HepG2 (cell line): ENCODE measurements around the gene CRYZL1. TPM values are rescaled to one million over a fixed set of nuclear protein-coding genes. Genes with fewer than 3 reads are reported as not detected.

Source experiments
- AFF4 ChIP-seq: sonication (generic); formaldehyde crosslinking; IDR thresholded peaks from 2 replicates; pipeline ENCODE4 v1.4.0; 2020; ENCODE audit warnings: missing genetic modification reagents
- CREB3 ChIP-seq: sonication (generic); formaldehyde crosslinking; IDR thresholded peaks from 2 replicates; pipeline ENCODE4 v1.5.0; 2020; ENCODE audit warnings: missing genetic modification reagents
- E2F1 ChIP-seq: sonication (generic); formaldehyde crosslinking; IDR thresholded peaks from 2 replicates; pipeline ENCODE4 v1.5.0; 2020; ENCODE audit warnings: missing genetic modification reagents
- FLYWCH1 ChIP-seq: sonication (generic); formaldehyde crosslinking; IDR thresholded peaks from 2 replicates; pipeline ENCODE4 v1.8.1; 2023; ENCODE audit warnings: mild to moderate bottlenecking, missing genetic modification reagents
- FUBP1 ChIP-seq: sonication (generic); formaldehyde crosslinking; IDR thresholded peaks from 2 replicates; pipeline ENCODE4 v1.5.1; 2020; ENCODE audit warnings: missing genetic modification reagents, mild to moderate bottlenecking, borderline replicate concordance
- GTF3A ChIP-seq: sonication (generic); formaldehyde crosslinking; conservative IDR thresholded peaks from 2 replicates; pipeline ENCODE4 v1.4.0; 2020; ENCODE audit warnings: mild to moderate bottlenecking, missing genetic modification reagents
- HNRNPLL ChIP-seq: fragments of 200-400 bp; formaldehyde crosslinking; IDR thresholded peaks from 2 replicates; pipeline ENCODE4 v1.6.1; 2017; ENCODE audit warnings: mild to moderate bottlenecking, low read depth, low read length; ENCODE audit not compliant: poor library complexity, severe bottlenecking
- MAFG ChIP-seq: sonication (generic); formaldehyde crosslinking; IDR thresholded peaks from 2 replicates; pipeline ENCODE4 v1.5.1; 2020; ENCODE audit warnings: mild to moderate bottlenecking, missing genetic modification reagents
- MXI1 ChIP-seq: IDR thresholded peaks from 3 replicates; pipeline ENCODE4 v1.6.1; 2012; ENCODE audit warnings: low read depth, low read length, inconsistent platforms, borderline replicate concordance
- NFYC ChIP-seq: IDR thresholded peaks from 2 replicates; pipeline ENCODE4 v1.6.1; 2016; ENCODE audit warnings: missing genetic modification reagents, missing compliant biosample characterization
- PCBP1 ChIP-seq: fragments of 200-400 bp; formaldehyde crosslinking; IDR thresholded peaks from 2 replicates; pipeline ENCODE4 v1.6.1; 2017; ENCODE audit warnings: mild to moderate bottlenecking, low read depth, low read length, borderline replicate concordance
- PRDM10 ChIP-seq: sonication (generic); formaldehyde crosslinking; IDR thresholded peaks from 2 replicates; pipeline ENCODE4 v1.4.0; 2020; ENCODE audit warnings: low read depth, missing genetic modification reagents
- RELA ChIP-seq: sonication (generic); formaldehyde crosslinking; IDR thresholded peaks from 2 replicates; pipeline ENCODE4 v1.4.0; 2020; ENCODE audit warnings: missing genetic modification reagents
- ZC3H13 ChIP-seq: sonication (generic); formaldehyde crosslinking; IDR thresholded peaks from 2 replicates; pipeline ENCODE4 v1.8.1; 2023; ENCODE audit warnings: mild to moderate bottlenecking, missing genetic modification reagents, moderate library complexity
- ZKSCAN1 ChIP-seq: fragments of 150-350 bp; IDR thresholded peaks from 2 replicates; pipeline ENCODE4 v1.6.1; 2014; ENCODE audit warnings: low read length
- polyA plus RNA-seq, 8 experiments: library from polyadenylated mRNA; depleted of rRNA in 3 of 8; stranded (reverse) in 7 of 8; unstranded in 1 of 8; fragments of >200 nt; fragmentation: Illumina TruSeq in 4 of 8; extraction: Trizol in 4 of 8; gene quantifications; 2 replicates each; pipeline versions ENCODE4 v1.2.1 to v1.2.3, GENCODE V29; 2011 to 2016; ENCODE audit warnings: low read depth in 4 of 8, missing spikeins in 1 of 8, mixed read lengths in 1 of 8; ENCODE audit not compliant: insufficient read depth in 1 of 8
- total RNA-seq, 5 experiments: library from RNA; depleted of rRNA; stranded (reverse); fragments of >200 nt; fragmentation: Illumina TruSeq; extraction: Trizol; gene quantifications; 2 replicates each; pipeline ENCODE4 v1.2.3, GENCODE V29; 2016; ENCODE audit warnings: low read depth in 1 of 5

Gene CRYZL1
- total and polyA plus RNA-seq, 2 of the 13 experiments (the other 11 are each of a cell fraction or from before 2014, with no cell fraction given), result 20.3 to 27.7 TPM

- TF ChIP-seq ZC3H13 (CRISPR knock-in tag) (peak; percentile 63; the same call in 1 of the 2 replicates), GTF3A (CRISPR knock-in tag) (no peak), FLYWCH1 (CRISPR knock-in tag) (no peak), E2F1 (CRISPR knock-in tag) (peak; percentile 84), PCBP1 (no peak), RELA (CRISPR knock-in tag) (no peak), CREB3 (peak; percentile 52; the same call in 1 of the 2 replicates), FUBP1 (no peak), MXI1 (peak; percentile 90; the same call in 2 of the 3 replicates), NFYC (peak; percentile 71), ZKSCAN1 (no peak), MAFG (CRISPR knock-in tag) (0 out of 2 replicates have a peak, but pooled peaks have one; percentile 37), PRDM10 (CRISPR knock-in tag) (no peak), AFF4 (CRISPR knock-in tag) (no peak), HNRNPLL (peak; percentile 83)
Observed at GRCh38 chr21:33541756-33542639, 99.5 kb downstream of the CRYZL1 start, which contains the start of gene GART (continued).
